GM18505 (cell line): Measurements from ENCODE around the gene DACT2.

ENCODE experiments used
- ATAC-seq: cut with Tn5 transposase; IDR thresholded peaks from one replicate; pipeline ENCODE4 v1.9.1; 2021; ENCODE audit not compliant: unreplicated experiment
- POLR2A ChIP-seq: IDR thresholded peaks from 4 replicates; pipeline ENCODE4 v1.6.1; 2011; ENCODE audit warnings: borderline replicate concordance; ENCODE audit not compliant: insufficient read depth, insufficient read length; ENCODE audit errors: extremely low read depth

Gene DACT2

DNA sequence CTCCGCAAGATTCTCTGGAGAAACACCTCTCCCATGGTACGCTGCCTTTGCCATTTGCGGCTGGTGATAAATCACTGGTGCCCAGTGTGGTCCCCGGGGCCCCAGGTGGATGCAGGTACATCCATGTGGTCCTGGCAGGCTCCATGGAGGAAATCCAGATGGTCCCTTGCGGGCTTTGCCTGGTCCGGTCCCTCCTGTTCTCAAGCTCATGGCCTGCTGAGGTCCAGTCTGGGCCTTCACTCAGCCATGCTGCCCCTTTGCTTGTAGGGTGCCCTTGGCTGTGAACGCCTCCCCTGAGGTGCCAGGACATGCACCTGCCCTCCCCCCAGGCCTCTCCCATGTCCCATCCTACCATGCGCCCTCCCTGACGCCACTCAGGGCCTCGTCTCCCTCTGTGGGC, 21.2 kb upstream of the DACT2 start:
- TF ChIP-seq POLR2A = no peak
- ATAC-seq = no peak

DNA sequence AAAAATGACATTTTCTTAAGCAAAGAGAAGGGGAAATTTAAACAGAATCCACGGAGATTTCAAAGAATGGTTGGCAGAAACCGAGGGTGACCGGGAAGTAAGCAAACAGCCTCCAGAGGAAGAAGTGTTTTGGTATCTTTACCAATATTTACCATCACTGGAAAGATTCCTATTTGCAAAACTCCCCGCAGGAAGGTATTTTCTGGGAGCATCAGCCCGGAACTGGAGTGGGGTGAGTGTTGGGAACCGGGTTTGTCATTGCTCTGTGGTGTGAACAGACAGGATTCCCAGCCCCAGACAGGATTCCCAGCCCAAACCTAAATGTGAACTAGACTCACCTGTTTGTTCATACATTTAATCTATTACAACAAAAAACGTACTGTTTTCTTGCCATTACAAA, 19.2 kb upstream of the DACT2 start:
- ATAC-seq = no peak

DNA sequence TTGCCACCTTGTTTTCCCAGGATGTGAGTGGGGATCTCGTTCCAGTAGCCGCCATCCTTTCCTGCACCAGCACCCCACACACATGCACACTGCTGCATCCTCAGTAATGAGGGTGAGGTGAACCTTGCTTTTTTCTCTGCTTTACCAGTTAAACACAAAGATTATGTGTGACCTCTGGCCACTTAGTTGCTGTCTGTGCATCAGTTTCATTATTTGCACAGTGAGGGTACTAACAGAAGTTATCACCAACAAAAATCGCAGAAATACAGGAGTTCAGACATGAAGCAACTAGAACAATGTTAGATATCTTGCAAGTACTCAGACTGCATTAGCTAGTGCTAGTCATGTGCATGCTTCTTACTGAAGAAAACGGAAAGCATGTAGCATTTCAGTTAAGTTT, 17.4 kb upstream of the DACT2 start:
- no peak for TF ChIP-seq POLR2A
- ATAC-seq = no peak

More for the DNA sequence above, 19.2 kb upstream of the DACT2 start:
- TF ChIP-seq POLR2A = no peak

DNA sequence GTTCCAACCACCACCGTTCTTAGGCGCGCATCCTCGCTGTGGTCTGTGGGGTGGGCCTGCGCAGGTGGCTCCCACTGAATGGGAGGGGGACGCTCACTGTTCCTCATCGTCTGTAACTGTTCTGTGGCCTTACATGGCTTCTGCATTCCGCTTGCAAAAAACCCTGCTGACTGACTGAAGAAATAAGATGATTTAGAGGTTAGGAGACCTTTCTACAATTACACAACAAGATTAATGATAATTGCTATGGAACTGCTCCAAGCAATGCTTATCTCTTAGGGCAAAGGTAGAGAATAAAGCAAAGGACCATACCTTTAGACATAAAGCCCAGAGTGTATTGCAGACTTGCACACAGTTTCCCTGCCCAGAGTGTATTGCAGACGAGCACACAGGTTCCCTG, 14.4 kb upstream of the DACT2 start:
- ATAC-seq = no peak

DNA sequence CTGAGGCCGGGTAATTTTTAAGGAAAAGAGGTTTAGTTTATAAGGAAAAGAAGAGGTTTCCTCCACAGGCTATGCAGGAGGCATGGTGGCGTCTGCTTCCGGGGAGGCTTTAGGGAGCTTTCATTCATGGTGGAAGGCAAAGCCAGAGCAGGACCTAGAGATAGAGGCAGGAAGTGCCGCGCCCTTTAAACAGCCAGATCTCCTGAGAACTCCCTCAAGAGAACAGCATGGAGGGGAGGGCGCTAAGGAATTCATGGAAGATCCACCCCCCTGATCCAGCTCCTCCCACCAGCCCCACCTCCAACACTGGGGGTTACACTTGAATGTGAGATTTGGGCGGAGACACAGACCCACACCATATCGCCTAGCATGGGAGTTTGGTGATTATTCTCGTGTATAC, 13.9 kb upstream of the DACT2 start:
- no peak for TF ChIP-seq POLR2A
- no peak for ATAC-seq

More for the DNA sequence above, 14.4 kb upstream of the DACT2 start:
- TF ChIP-seq POLR2A = no peak

DNA sequence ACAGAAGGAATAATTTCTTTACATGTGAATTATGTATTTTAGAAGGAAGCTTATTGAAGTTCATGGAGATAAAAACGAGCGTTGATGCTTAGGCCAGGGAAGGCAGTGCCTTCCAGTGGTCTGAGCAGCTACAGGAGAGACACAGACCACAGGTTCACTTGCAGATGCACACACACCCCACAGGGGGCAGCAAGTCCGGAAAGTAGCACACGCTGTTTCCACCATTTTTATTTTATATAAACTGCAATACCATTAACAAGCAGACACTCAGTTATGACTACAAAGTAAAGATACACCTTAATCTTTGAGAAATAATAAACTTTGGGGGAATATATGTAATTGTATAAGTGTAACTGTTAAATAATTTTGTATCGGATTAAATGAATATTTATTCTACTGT, 13.5 kb upstream of the DACT2 start:
- ATAC-seq = no peak

DNA sequence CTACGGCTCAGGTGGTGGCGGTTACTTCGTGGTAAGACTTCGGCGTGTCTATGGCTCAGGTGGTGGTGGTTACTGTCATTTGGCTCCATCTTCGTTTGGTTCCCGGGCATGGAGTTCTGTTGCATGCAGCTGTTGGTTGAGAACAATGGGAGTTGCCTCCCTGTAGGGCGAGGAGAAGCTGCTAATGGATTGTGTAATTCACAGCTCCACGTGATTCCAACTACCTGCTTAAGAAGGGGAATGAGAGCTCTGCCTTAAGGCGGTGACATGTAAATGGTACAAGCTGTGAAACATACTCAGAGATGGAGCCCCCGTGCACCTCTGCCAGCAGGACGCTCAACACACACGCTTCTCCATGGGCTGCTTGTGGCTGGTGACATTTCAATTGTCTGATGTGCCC, 12.4 kb upstream of the DACT2 start:
- no peak for TF ChIP-seq POLR2A
- ATAC-seq = no peak

More for the DNA sequence above, 13.5 kb upstream of the DACT2 start:
- no peak for TF ChIP-seq POLR2A

DNA sequence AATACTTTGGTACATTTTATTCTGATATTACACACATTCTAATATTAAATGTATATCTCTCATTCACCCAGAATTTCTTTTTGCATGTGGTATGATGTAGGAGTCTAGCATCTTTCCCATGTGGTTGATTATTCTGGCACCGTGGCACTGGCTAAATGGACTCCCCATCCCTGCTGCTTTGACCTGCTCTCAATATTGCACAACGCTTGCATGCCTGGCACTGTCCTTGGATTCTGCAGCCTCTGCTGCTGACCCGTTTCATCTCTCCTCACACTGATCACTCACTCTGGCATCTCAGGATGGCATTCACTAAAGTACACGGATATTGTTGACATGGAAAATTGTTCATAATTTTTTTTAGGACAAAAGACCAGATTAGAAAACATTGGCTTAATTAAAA, 11.5 kb upstream of the DACT2 start:
- TF ChIP-seq POLR2A = no peak
- no peak for ATAC-seq

DNA sequence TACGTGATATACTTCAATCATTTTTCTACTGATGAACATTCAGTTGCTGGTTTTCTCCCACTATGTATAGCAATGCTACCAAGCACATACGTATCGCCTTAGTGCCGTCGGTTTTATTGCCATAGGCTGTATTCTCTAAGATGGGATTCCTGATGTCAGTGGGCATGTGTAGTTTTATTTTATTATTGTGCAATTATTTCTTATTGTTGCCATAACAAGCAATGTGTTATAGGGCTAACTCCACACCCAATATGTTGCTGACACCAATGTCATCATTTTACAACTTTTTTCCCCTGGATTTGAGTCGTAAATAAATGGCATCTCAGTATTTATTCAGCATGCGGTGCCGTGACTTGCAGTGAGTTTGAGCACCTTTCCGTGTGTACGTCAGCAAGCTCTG, 10.8 kb upstream of the DACT2 start:
- no peak for TF ChIP-seq POLR2A

DNA sequence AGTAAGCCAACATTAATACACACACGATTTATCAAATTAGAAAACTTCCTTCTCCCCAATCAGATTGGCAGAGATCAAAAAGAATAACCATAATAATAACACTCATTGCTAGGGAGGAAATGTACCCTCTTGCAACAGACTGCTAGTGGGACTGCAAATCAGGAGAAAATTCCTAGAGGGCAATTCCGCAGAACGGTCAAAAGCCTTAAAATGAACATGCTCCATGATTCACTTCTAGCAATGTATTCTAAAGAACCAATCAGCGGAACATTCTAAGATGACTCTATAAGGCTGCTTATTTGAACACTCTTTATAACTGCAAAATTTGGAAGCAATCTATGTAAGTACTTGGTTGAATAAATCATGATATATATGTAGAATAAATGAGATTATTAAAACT, 8.5 kb upstream of the DACT2 start:
- ATAC-seq = no peak
- no peak for TF ChIP-seq POLR2A

More for the DNA sequence above, 10.8 kb upstream of the DACT2 start:
- ATAC-seq = no peak

DNA sequence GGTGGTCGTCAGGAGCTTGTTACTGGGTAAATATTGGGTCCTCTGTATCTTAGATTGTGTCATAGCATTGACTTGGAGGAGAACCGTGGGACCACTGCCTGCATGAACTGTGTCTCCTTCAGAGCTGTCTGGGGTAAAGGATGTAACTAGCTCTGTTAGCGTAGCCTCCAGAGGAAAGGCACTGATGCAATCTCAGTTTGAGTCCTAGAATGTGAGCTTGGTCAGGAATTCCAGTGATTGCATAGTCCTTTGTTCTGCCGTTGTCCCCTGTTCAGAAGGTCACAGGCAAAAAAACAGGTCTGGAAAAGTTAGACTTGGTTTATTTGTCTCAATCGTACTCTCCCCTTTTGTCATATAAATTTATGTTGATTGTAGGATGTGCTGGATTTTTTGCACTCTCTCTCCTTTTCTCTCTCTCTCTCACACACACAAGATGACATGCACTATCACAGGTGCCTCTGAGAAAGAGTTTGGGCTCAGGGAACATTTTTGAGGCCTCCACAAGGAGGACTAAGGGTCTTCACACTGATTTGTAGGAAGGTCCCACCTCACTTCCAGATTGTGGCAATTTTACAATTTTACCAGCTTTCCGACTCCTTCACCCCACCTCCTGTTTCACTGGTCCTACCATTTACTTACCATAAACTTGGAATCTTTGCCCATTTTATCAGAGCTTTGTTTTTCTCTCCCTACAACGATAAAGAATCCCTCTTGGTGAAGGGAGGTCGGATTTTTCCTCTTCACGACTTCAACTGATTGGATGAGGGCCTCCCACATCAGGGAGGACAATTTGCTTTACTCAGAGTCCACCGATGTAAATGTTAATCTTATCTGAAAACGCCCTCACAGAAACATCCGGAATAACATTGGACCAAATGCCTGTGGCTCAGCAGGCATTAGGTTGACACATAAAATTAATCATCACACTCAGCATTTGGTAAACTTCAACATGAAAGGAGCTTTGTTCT, 7.0 kb upstream of the DACT2 start:
- TF ChIP-seq POLR2A = no peak
- ATAC-seq = no peak

DNA sequence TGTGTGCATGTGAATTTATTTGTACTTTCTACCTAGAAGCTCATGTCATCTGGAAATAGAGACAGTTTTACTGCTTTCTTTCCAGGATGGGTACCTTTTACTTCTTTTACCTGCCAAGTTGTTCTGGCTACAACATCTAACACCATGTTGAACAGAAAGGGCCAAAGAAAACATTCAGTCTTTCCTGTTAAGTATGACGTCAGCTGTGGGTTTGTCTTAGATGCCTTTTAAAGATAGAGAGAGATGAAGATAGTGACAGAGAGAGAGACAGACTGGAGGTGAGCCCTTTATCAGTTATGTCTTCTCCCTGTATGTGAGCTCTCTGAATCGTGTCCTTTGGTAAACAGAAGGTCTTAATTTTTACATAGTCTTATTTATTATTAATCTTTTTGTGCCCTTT, 3.4 kb upstream of the DACT2 start:
- no peak for TF ChIP-seq POLR2A
- ATAC-seq = no peak

DNA sequence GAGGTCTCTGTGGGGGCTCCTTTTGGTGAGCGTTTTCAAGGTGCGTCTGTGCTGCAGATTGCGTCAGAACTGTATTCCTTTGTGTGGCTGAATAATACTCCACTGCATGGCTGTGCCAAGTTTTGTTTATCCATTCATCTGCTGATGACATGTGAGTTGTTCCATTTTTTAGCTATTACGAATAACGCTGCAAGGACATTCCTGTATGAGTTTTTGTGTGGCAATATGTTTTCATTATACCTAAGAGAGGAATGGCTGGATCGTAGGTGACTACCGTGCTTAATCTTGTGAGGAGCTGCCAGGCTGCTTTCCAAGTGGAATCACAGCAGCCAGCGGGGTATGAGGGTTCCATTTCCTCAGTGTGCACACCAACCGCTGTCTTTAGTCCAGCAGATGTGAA, 1.1 kb upstream of the DACT2 start:
- TF ChIP-seq POLR2A = no peak
- ATAC-seq = no peak

DNA sequence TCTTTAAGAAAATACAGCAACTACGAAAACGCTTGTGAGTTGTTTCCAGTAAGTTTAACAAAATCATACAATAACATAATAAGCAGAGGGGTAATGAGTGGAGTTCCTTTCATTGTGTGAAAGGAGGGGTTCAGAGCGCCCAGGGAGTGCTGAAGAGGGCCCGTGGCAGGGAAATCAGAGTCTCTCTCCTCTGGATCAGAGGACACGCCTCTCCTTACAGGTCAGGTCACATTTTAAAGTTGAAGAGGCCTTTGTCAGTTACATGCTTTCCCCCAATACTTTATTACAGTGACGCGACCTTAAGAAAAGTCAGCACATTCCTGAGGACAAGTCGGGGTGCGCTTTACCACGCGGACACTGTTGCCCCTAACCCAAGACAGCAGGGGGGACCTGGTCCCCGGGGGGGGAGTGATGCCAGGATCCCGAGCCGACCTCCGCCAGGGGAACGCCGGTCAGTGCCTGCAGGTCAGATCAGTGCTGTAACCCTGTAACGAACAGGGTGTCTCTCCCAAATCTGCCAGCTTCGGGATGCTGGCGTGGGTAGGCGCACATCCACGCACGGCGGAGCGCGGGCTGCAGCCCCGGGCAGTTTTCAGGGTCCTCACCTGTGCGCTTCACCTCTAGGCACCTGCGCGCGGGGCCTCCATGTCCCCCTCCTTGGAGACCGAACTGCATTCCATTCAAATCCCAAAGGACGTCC, 848 bp downstream of the DACT2 start:
- ATAC-seq = no peak

More for the DNA sequence above, 848 bp downstream of the DACT2 start:
- no peak for TF ChIP-seq POLR2A
